Kidney (tissue), 14 donors: ENCODE data around the gene KCNA5. TPM values are rescaled to one million over a fixed set of nuclear protein-coding genes. Genes with fewer than 3 reads are reported as not detected.

Experiments used
- DNase-seq, 5 donors: peaks; one replicate each; pipeline ENCODE4 v3.0.0-alpha.2; 2013 to 2020
- FAIRE-seq: peaks from 2 replicates; lab custom pipeline; 2012; peaks lifted over from hg19 to GRCh38; lab: Jason Lieb, UNC
- H3K27ac ChIP-seq, 2 donors: one replicate each; pipeline ENCODE4 v1.7.0; 2013; ENCODE audit warnings: low read depth in 2 of 2, low read length in 2 of 2, inconsistent platforms in 1 of 2
- H3K27me3 ChIP-seq: one replicate; pipeline ENCODE4 v1.7.1; 2013; ENCODE audit warnings: low read length, inconsistent platforms; ENCODE audit not compliant: control insufficient read depth, insufficient read depth
- H3K36me3 ChIP-seq, 3 donors: one replicate each; pipeline versions ENCODE4 v1.7.0 to v1.7.1; 2013; ENCODE audit warnings: low read length in 3 of 3, control low read depth in 1 of 3, inconsistent platforms in 1 of 3; ENCODE audit not compliant: insufficient read depth in 3 of 3, control insufficient read depth in 2 of 3
- H3K4me1 ChIP-seq, 3 donors: one replicate each; pipeline versions ENCODE4 v1.7.0 to v1.7.1; 2013; ENCODE audit warnings: low read length in 3 of 3, inconsistent platforms in 1 of 3, low read depth in 1 of 3; ENCODE audit not compliant: control insufficient read depth in 2 of 3, insufficient read depth in 2 of 3
- H3K4me3 ChIP-seq, 3 donors: one replicate each; pipeline versions ENCODE4 v1.7.0 to v1.8.1; 2013; ENCODE audit warnings: low read length in 3 of 3, control low read depth in 1 of 3, inconsistent platforms in 1 of 3
- H3K9ac ChIP-seq, 3 donors: one replicate each; pipeline versions ENCODE4 v1.7.0 to v1.7.1; 2013; ENCODE audit warnings: low read length in 3 of 3, control low read depth in 1 of 3, inconsistent platforms in 1 of 3
- H3K9me3 ChIP-seq, 3 donors: one replicate each; pipeline versions ENCODE4 v1.7.0 to v1.7.1; 2013; ENCODE audit warnings: low read length in 3 of 3, control low read depth in 1 of 3, inconsistent platforms in 1 of 3; ENCODE audit not compliant: control insufficient read depth in 2 of 3, insufficient read depth in 1 of 3
- CTCF ChIP-seq: IDR thresholded peaks from 3 replicates; pipeline ENCODE4 v1.5.1; 2012; ENCODE audit warnings: mild to moderate bottlenecking, moderate library complexity, borderline replicate concordance; ENCODE audit not compliant: insufficient read depth; ENCODE audit errors: extremely low read depth
- intact Hi-C: fragments of 100-400 bp; cut with DNase I; formaldehyde crosslinking; loops from one replicate; pipeline ENCODE4 v1.11.1; 2022
- polyA plus RNA-seq: library from polyadenylated mRNA; stranded (reverse); fragments of 350-450 nt; fragmentation: Illumina TruSeq; extraction: RNeasy Lipid Tissue Mini Kit (QIAGEN cat#74804); gene quantifications from one replicate; pipeline ENCODE4 v1.2.3, GENCODE V29; 2014; ENCODE audit warnings: low read depth, low replicate concordance; ENCODE audit not compliant: insufficient read depth
- total RNA-seq: library from RNA; stranded (reverse); fragmentation: NEBNext Ultra II Directional; extraction: Animal tissue kit (Norgen Biotek cat#: 25700); gene quantifications from one replicate; pipeline ENCODE4 v1.2.1, GENCODE V29; 2021
- donor health status: control.
- donor health status: control.
- donor health status: control.
- donor health status: control.
- donor health status: control.
- donor health status: DM: yes; HTN: yes; CAD: no.
- donor health status: Normal renal cell carcinoma (clear cell type).

The KCNA5 gene
- total and polyA plus RNA-seq, 2 donors from 2014 or later: 1.8 to 2.9 TPM

DNA sequence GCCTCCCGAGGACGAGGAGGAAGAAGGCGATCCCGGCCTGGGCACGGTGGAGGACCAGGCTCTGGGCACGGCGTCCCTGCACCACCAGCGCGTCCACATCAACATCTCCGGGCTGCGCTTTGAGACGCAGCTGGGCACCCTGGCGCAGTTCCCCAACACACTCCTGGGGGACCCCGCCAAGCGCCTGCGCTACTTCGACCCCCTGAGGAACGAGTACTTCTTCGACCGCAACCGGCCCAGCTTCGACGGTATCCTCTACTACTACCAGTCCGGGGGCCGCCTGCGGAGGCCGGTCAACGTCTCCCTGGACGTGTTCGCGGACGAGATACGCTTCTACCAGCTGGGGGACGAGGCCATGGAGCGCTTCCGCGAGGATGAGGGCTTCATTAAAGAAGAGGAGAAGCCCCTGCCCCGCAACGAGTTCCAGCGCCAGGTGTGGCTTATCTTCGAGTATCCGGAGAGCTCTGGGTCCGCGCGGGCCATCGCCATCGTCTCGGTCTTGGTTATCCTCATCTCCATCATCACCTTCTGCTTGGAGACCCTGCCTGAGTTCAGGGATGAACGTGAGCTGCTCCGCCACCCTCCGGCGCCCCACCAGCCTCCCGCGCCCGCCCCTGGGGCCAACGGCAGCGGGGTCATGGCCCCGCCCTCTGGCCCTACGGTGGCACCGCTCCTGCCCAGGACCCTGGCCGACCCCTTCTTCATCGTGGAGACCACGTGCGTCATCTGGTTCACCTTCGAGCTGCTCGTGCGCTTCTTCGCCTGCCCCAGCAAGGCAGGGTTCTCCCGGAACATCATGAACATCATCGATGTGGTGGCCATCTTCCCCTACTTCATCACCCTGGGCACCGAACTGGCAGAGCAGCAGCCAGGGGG lies 979 bp downstream of the KCNA5 start:
- Histone ChIP-seq H3K27ac (no peak overlapping the region), H3K27me3 (peaks cover 2% of the 10 kb centered on the region), H3K9me3 (no peaks in the 10 kb centered on the region), H3K4me1 (no peaks in the 10 kb centered on the region), H3K4me3 (no peak overlapping the region), H3K36me3 (no peaks in the 10 kb centered on the region), H3K9ac (no peak overlapping the region)
- TF ChIP-seq CTCF: no peak
- intact Hi-C loops: no loop called here
- no peak for DNase-seq
- FAIRE-seq: no peak

DNA sequence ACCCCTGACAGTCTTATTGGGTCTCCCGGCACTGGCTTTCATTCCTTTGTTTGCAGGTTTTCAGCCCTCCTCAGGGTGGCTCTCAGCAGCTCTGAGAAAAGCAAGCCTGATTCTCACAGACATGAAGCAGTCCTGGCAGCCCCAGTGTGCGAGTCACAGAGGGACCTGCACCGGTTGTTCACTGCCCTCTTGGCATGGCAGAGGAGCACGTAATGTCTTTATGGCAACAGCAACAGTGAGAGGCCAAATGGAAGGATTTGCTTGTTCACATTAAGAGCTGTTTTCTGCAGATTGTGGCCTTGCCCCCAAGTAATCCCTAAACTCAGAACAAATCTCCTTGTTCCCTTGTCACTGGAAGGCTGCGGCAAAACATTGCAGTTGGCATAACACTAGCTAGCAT lies 3.4 kb downstream of the KCNA5 start:
- DNase-seq: no peak
- Histone ChIP-seq H3K9me3 (no peaks in the 10 kb centered on the region), H3K36me3 (no peaks in the 10 kb centered on the region), H3K9ac (no peak overlapping the region), H3K4me1 (no peaks in the 10 kb centered on the region), H3K27me3 (peaks cover 2% of the 10 kb centered on the region), H3K27ac (no peak overlapping the region), H3K4me3 (no peak overlapping the region)
- TF ChIP-seq CTCF: no peak
- no peak for FAIRE-seq
- intact Hi-C loops: no loop called here

GRCh38 chr12:5047729-5048128 lies 4.0 kb downstream of the KCNA5 start:
- H3K4me3 ChIP-seq: no peak overlapping the region

More at GRCh38 chr12:5047729-5048128, 4.0 kb downstream of the KCNA5 start:
- H3K27ac ChIP-seq: no peak overlapping the region
- DNase-seq: no peak
- no peaks in the 10 kb centered on the region for H3K9me3 ChIP-seq
- intact Hi-C loops: no loop called here
- no peak for FAIRE-seq
- no peak for TF ChIP-seq CTCF
- no peaks in the 10 kb centered on the region for H3K36me3 ChIP-seq
- peaks cover 2% of the 10 kb centered on the region for H3K27me3 ChIP-seq
- H3K4me1 ChIP-seq: no peaks in the 10 kb centered on the region
- H3K9ac ChIP-seq: no peak overlapping the region
